Tibial nerve (tissue), 4 donors: ENCODE measurements around the gene INS.

Experiments used
- CTCF ChIP-seq, 5 experiments: fragments of 200-600 bp in 3 of 5; fragments of 450-650 bp in 2 of 5; sonication (generic) in 3 of 5; IDR thresholded peaks; one replicate each; pipeline ENCODE4 v1.5.1; 2016 to 2019; ENCODE audit warnings: antibody characterized with exemption in 5 of 5, mild to moderate bottlenecking in 3 of 5, moderate library complexity in 2 of 5
- EP300 ChIP-seq, 2 donors: sonication (generic); formaldehyde crosslinking; IDR thresholded peaks; one replicate each; pipeline ENCODE4 v1.6.1; 2017; ENCODE audit warnings: antibody characterized with exemption in 2 of 2, mild to moderate bottlenecking in 1 of 2
- POLR2A ChIP-seq, 2 donors: fragments of 450-650 bp; IDR thresholded peaks; one replicate each; pipeline ENCODE4 v1.6.1; 2017; ENCODE audit warnings: antibody characterized with exemption in 2 of 2, mild to moderate bottlenecking in 2 of 2, moderate library complexity in 2 of 2

GRCh38 chr11:2167141-2168045, 6.4 kb upstream of the INS start:
- TF ChIP-seq CTCF (IDR thresholded peaks at IDR 0.05) (no peak), EP300 (IDR thresholded peaks at IDR 0.05) (no peak), POLR2A (IDR thresholded peaks at IDR 0.05) (no peak)
